SK-N-MC (cell line): ENCODE data around the gene CTPS1.

Experiments used
- EZH2 ChIP-seq: fragments of 200-600 bp; sonication (generic); IDR thresholded peaks from one replicate; pipeline ENCODE4 v1.6.1; 2017; ENCODE audit warnings: antibody characterized with exemption
- POLR2AphosphoS5 ChIP-seq: IDR thresholded peaks from 2 replicates; pipeline ENCODE4 v1.6.1; 2012; ENCODE audit warnings: mild to moderate bottlenecking, low read depth, low read length, borderline replicate concordance

GRCh38 chr1:41045740-41046139 lies 66.2 kb downstream of the CTPS1 start:
- TF ChIP-seq EZH2, result no peak
- no peak for TF ChIP-seq POLR2AphosphoS5
